HepG2 (cell line): ENCODE measurements around the gene LIMD2. TPM values are rescaled to one million over a fixed set of nuclear protein-coding genes. Genes with fewer than 3 reads are reported as not detected.

Experiments
- ATF2 ChIP-seq: sonication (generic); formaldehyde crosslinking; IDR thresholded peaks from 2 replicates; pipeline ENCODE4 v1.4.0; 2020; ENCODE audit warnings: missing genetic modification reagents
- CERS6 ChIP-seq: sonication (generic); formaldehyde crosslinking; IDR thresholded peaks from 2 replicates; pipeline ENCODE4 v1.5.0; 2020; ENCODE audit warnings: missing genetic modification reagents
- DNMT3B ChIP-seq: conservative IDR thresholded peaks from 2 replicates; pipeline ENCODE4 v1.6.1; 2016; ENCODE audit warnings: missing biosample characterization, control low read depth
- ESRRA ChIP-seq: sonication (generic); formaldehyde crosslinking; IDR thresholded peaks from 2 replicates; pipeline ENCODE4 v1.5.1; 2020; ENCODE audit warnings: mild to moderate bottlenecking, low read depth, missing genetic modification reagents
- MAF1 ChIP-seq: sonication (generic); formaldehyde crosslinking; IDR thresholded peaks from 2 replicates; pipeline ENCODE4 v1.5.0; 2020; ENCODE audit warnings: missing genetic modification reagents, borderline replicate concordance
- MYPOP ChIP-seq: sonication (generic); formaldehyde crosslinking; IDR thresholded peaks from 2 replicates; pipeline ENCODE4 v1.8.1; 2023; ENCODE audit warnings: mild to moderate bottlenecking, moderate library complexity, missing genetic modification reagents
- NCOR1 ChIP-seq: fragments of 200-600 bp; sonication (generic); IDR thresholded peaks from 2 replicates; pipeline ENCODE4 v1.7.0; 2017; ENCODE audit warnings: antibody characterized with exemption, low read length, borderline replicate concordance
- NFATC3 ChIP-seq: sonication (generic); formaldehyde crosslinking; IDR thresholded peaks from 2 replicates; pipeline ENCODE4 v1.5.1; 2020; ENCODE audit warnings: mild to moderate bottlenecking, missing genetic modification reagents
- PHF8 ChIP-seq: sonication (generic); formaldehyde crosslinking; IDR thresholded peaks from 2 replicates; pipeline ENCODE4 v1.5.0; 2020; ENCODE audit warnings: missing genetic modification reagents
- RFX1 ChIP-seq: fragments of 450-650 bp; IDR thresholded peaks from 2 replicates; pipeline ENCODE4 v1.6.1; 2017
- RXRB ChIP-seq: IDR thresholded peaks from 2 replicates; pipeline ENCODE4 v1.6.1; 2016; ENCODE audit warnings: borderline replicate concordance, missing genetic modification reagents, missing compliant biosample characterization
- SIN3B ChIP-seq: fragments of 150-350 bp; IDR thresholded peaks from 2 replicates; pipeline ENCODE4 v1.6.1; 2014; ENCODE audit warnings: low read length
- TAF15 ChIP-seq: fragments of 200-400 bp; formaldehyde crosslinking; IDR thresholded peaks from one replicate; pipeline ENCODE4 v1.6.1; 2018; ENCODE audit warnings: mild to moderate bottlenecking, low read depth, low read length; ENCODE audit not compliant: poor library complexity, severe bottlenecking
- ZFP1 ChIP-seq: IDR thresholded peaks from 2 replicates; pipeline ENCODE4 v1.6.1; 2016
- ZFP82 ChIP-seq: sonication (generic); formaldehyde crosslinking; IDR thresholded peaks from 2 replicates; pipeline ENCODE4 v1.5.1; 2020; ENCODE audit warnings: mild to moderate bottlenecking, missing genetic modification reagents, borderline replicate concordance
- ZNF251 ChIP-seq: sonication (generic); formaldehyde crosslinking; IDR thresholded peaks from 2 replicates; pipeline ENCODE4 v1.9.0; 2021; ENCODE audit warnings: mild to moderate bottlenecking, missing genetic modification reagents
- ZNF256 ChIP-seq: sonication (generic); formaldehyde crosslinking; conservative IDR thresholded peaks from 2 replicates; pipeline ENCODE4 v1.4.0; 2020; ENCODE audit warnings: missing genetic modification reagents
- ZNF264 ChIP-seq: sonication (generic); formaldehyde crosslinking; IDR thresholded peaks from 2 replicates; pipeline ENCODE4 v1.4.0; 2020; ENCODE audit warnings: missing genetic modification reagents
- ZNF484 ChIP-seq: sonication (generic); formaldehyde crosslinking; IDR thresholded peaks from 2 replicates; pipeline ENCODE4 v1.5.1; 2020; ENCODE audit warnings: mild to moderate bottlenecking, low read depth, missing genetic modification reagents, borderline replicate concordance
- ZNF598 ChIP-seq: sonication (generic); formaldehyde crosslinking; IDR thresholded peaks from 2 replicates; pipeline ENCODE4 v1.5.1; 2020; ENCODE audit warnings: mild to moderate bottlenecking, missing genetic modification reagents, borderline replicate concordance
- ZNF615 ChIP-seq: sonication (generic); formaldehyde crosslinking; IDR thresholded peaks from 2 replicates; pipeline ENCODE4 v1.5.0; 2020; ENCODE audit warnings: mild to moderate bottlenecking, missing genetic modification reagents, borderline replicate concordance
- ZNF660 ChIP-seq: sonication (generic); formaldehyde crosslinking; IDR thresholded peaks from 2 replicates; pipeline ENCODE4 v1.5.1; 2020; ENCODE audit warnings: mild to moderate bottlenecking, low read depth, missing genetic modification reagents, borderline replicate concordance
- ZNF83 ChIP-seq: sonication (generic); formaldehyde crosslinking; IDR thresholded peaks from 2 replicates; pipeline ENCODE4 v1.4.0; 2020; ENCODE audit warnings: missing genetic modification reagents, mild to moderate bottlenecking, borderline replicate concordance
- ZZZ3 ChIP-seq: sonication (generic); formaldehyde crosslinking; IDR thresholded peaks from 2 replicates; pipeline ENCODE4 v1.4.0; 2020; ENCODE audit warnings: missing genetic modification reagents, mild to moderate bottlenecking, borderline replicate concordance
- polyA plus RNA-seq, 8 experiments: library from polyadenylated mRNA; depleted of rRNA in 3 of 8; stranded (reverse) in 7 of 8; unstranded in 1 of 8; fragments of >200 nt; fragmentation: Illumina TruSeq in 4 of 8; extraction: Trizol in 4 of 8; gene quantifications; 2 replicates each; pipeline versions ENCODE4 v1.2.1 to v1.2.3, GENCODE V29; 2011 to 2016; ENCODE audit warnings: low read depth in 4 of 8, missing spikeins in 1 of 8, mixed read lengths in 1 of 8; ENCODE audit not compliant: insufficient read depth in 1 of 8
- total RNA-seq, 5 experiments: library from RNA; depleted of rRNA; stranded (reverse); fragments of >200 nt; fragmentation: Illumina TruSeq; extraction: Trizol; gene quantifications; 2 replicates each; pipeline ENCODE4 v1.2.3, GENCODE V29; 2016; ENCODE audit warnings: low read depth in 1 of 5
- TF ChIP-seq, protein P1 (sequence below): sonication (generic); formaldehyde crosslinking; IDR thresholded peaks from 2 replicates; pipeline ENCODE4 v1.8.0; 2022; ENCODE audit warnings: mild to moderate bottlenecking, missing genetic modification reagents; ENCODE audit not compliant: insufficient replicate concordance

LIMD2 gene
- total and polyA plus RNA-seq, 2 of the 13 experiments (the other 11 are each of a cell fraction or from before 2014, with no cell fraction given): 9.0 to 20.8 TPM

DNA sequence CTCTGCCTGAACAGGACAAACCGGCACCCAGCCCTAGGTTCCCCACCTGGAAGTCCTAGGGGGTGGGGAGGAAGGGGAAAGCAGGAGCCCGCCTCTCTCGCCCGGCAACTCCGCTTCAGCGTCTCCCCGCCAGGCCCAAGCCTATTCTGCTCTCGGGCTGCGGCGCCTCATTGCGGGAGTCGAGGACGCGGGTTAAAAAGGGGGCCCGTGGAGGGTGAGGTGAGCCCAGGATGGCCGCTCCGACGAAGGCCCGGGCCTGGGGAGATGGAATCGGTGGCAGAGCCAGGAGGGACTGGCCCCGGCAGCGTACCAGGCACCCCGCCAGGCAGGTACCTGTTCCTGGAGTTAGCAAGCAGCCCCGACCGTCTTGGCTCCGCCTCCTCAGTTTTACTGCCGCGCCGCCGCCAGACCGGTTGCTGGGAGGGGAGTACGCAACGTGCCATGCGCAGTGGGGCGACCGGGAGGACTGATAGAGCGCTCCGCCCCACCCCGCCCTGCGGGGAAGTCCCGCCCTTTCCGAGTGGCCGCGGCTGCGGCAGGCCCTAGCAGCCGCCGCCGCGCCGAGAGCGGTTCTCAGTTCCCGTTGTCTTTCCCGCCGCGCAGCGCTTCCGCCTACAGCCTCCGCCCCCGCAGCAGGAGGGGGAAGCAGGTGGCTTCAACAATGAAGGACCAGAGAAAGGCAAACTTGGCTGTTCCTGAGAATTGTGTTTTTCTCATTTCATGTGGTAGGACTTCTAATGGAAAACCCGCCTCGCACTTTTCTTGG, 41.7 kb upstream of the LIMD2 start, which contains the start of gene STRADA (continued):
- TF ChIP-seq ZFP82 (CRISPR knock-in tag): no peak
- no peak for TF ChIP-seq ZNF660 (CRISPR knock-in tag)
- TF ChIP-seq ESRRA (CRISPR knock-in tag): no peak; the same call in 1 of the 2 replicates
- no peak for TF ChIP-seq ZNF251 (CRISPR knock-in tag)
- TF ChIP-seq NCOR1: 0 out of 2 replicates have a peak, but pooled peaks have one; percentile 39
- peak; percentile 94 for TF ChIP-seq PHF8 (CRISPR knock-in tag)
- TF ChIP-seq ZZZ3: no peak; the same call in 1 of the 2 replicates
- TF ChIP-seq ZNF83 (CRISPR knock-in tag): no peak; the same call in 1 of the 2 replicates
- TF ChIP-seq ZNF615 (CRISPR knock-in tag): peak; percentile 94
- peak; percentile 66; the same call in 1 of the 2 replicates for TF ChIP-seq SIN3B
- peak; percentile 65; the same call in 1 of the 2 replicates for TF ChIP-seq ZNF256 (CRISPR knock-in tag)
- peak; percentile 77 for TF ChIP-seq ATF2 (CRISPR knock-in tag)
- peak; percentile 84; the same call in 1 of the 2 replicates for TF ChIP-seq MAF1 (CRISPR knock-in tag)
- TF ChIP-seq ZNF264 (CRISPR knock-in tag): peak; percentile 97
- no peak; the same call in 1 of the 2 replicates for TF ChIP-seq MYPOP (CRISPR knock-in tag)
- 0 out of 2 replicates have a peak, but pooled peaks have one; percentile 58 for TF ChIP-seq DNMT3B
- TF ChIP-seq TAF15: peak; percentile 41
- TF ChIP-seq NFATC3 (CRISPR knock-in tag): no peak
- TF ChIP-seq RFX1: peak; percentile 8; the same call in 1 of the 2 replicates
- no peak for TF ChIP-seq ZNF484 (CRISPR knock-in tag)
- no peak for TF ChIP-seq CERS6 (CRISPR knock-in tag)
- peak; percentile 43 for TF ChIP-seq ZFP1 (CRISPR knock-in tag)
- peak; percentile 34; the same call in 1 of the 2 replicates for TF ChIP-seq RXRB (CRISPR knock-in tag)
- peak; percentile 95; the same call in 1 of the 2 replicates for TF ChIP-seq ZNF598
- TF ChIP-seq, protein P1, sequence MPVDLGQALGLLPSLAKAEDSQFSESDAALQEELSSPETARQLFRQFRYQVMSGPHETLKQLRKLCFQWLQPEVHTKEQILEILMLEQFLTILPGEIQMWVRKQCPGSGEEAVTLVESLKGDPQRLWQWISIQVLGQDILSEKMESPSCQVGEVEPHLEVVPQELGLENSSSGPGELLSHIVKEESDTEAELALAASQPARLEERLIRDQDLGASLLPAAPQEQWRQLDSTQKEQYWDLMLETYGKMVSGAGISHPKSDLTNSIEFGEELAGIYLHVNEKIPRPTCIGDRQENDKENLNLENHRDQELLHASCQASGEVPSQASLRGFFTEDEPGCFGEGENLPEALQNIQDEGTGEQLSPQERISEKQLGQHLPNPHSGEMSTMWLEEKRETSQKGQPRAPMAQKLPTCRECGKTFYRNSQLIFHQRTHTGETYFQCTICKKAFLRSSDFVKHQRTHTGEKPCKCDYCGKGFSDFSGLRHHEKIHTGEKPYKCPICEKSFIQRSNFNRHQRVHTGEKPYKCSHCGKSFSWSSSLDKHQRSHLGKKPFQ (CRISPR knock-in tag): peak; percentile 95
